ENCODE data around the gene OR4F6.
"Not testable (repeated sequence)": the region's sequence is repeated elsewhere in the genome, so short reads cannot be mapped to it uniquely, and the experiment has no call there.

The OR4F6 gene, protein sequence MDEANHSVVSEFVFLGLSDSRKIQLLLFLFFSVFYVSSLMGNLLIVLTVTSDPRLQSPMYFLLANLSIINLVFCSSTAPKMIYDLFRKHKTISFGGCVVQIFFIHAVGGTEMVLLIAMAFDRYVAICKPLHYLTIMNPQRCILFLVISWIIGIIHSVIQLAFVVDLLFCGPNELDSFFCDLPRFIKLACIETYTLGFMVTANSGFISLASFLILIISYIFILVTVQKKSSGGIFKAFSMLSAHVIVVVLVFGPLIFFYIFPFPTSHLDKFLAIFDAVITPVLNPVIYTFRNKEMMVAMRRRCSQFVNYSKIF

GRCh38 chr15:101803209-101803608, at the start of gene OR4F6:
Gene OR4F6 (plus strand): TSS chr15:101803509. CDS start chr15:101805720, 2,211 bp downstream.
- DNase-seq: no peak

- not testable (repeated sequence) for DNase-seq
Measured at GRCh38 chr15:101764669-101765339, 38.5 kb upstream of the OR4F6 start.

DNA sequence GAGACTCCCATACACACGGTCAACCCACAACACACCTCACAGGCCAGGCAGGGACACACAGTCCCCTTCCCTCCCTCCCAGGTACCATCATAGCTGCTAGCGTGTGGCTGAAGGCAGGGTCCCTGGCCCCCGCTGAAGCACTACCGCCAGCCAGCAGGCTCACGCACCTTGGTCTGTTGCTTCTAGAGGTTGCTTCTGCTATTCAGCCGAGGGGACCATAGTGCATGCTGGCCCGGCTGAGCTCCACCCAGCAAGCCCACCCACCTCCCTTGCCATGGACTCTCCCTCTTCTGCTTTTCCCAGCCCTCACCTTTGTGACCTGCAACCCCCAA, 38.0 kb upstream of the OR4F6 start:
- not testable (repeated sequence) for DNase-seq

DNA sequence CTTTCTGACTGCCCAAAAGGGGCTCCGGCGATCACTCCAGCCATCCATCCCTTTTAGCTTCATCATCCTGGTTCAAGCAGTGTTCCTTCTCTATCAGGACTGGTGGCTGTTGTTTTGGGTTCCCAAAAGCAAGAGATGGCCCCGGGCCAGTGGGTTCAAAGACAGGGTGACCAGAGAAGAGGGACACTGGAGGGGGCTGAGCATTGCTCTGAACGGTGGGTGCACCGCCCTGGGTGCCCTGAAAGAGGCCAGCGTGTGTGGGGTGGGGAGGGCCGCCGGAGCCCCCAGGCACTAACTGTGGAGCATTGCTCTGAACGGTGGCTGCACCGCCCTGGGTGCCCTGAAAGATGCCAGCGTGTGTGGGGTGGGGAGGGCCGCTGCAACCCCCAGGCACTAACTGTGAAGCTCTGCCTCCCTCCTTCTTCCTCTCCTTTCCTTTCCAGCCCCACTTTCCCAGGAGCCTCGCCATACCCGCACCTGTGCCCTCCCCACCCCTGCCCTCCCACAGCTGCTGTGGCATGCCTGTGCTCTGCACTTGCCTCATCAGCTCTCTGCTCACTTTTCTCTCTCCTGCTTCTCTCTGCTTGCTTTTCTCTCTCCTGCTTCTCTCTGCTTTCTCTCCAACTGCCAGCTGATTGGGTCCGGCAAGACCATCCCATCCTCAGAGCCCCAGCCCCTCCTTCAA, 37.4 kb upstream of the OR4F6 start:
- DNase-seq: no peak

- DNase-seq: not testable (repeated sequence)
Measured at GRCh38 chr15:101767083-101767640, 36.1 kb upstream of the OR4F6 start.

DNA sequence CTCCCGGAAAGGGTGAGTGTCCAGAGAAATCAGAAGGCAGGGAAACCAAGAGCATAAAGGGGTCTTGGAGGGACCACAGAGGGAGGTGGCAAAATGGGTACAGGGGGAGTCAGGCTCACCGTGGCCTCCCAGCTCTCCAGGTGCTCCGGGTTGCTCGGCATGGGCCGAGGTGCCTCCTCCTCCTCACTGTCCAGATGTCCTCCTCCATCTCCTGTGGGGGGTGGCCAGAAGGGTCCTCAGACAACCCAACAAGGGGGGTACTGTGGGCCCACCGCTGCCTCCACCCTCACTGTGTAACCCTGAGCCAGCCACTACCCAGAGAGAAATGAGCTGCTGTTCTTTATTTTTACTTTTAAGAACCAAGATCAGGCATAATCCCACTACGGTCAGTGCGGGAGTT, 30.4 kb upstream of the OR4F6 start:
- no peak for DNase-seq

GRCh38 chr15:101773496-101774100, 29.7 kb upstream of the OR4F6 start:
- DNase-seq: no peak

DNA sequence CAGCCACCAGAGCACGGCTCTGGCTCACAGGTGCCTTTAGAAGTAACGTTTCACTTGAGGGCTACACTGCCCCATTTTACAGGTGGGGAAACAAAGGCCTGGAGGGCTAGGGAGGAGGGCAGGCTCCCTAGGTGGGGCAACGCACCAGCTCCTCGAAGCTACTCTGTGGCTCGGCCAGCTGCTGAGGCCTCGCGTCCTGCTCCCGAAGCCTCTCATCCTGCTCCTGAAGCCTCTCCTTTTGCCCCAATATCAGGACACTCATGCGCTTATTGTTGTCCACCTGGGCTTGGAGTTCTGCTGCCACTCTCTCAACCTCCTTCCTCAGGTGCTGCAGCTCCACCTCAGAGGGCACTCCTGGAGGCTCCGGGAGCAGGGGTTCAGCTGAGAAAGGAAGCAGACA, 28.2 kb upstream of the OR4F6 start:
- DNase-seq: no peak

GRCh38 chr15:101778576-101778975, 24.7 kb upstream of the OR4F6 start:
- DNase-seq: not testable (repeated sequence)

DNA sequence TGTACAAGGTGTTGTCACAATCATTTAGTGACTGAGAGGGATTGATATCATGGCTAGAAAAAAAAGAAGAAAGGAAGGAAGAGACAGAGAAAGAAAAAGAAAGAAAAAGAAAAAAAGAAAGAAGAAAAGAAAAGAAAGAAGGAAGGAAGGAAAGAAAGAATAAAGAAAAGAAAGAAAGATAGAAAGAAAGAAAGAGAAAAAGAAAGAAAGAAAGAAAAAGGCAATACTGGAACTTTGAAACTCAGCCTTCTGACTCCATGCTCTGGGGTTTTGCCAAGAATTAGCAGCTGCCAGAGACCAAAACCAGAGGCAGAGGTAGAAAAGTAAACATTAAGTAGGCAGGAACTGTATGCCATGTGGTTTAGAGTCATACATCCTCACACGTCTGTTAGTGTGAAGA, 23.1 kb upstream of the OR4F6 start:
- DNase-seq: not testable (repeated sequence)

DNA sequence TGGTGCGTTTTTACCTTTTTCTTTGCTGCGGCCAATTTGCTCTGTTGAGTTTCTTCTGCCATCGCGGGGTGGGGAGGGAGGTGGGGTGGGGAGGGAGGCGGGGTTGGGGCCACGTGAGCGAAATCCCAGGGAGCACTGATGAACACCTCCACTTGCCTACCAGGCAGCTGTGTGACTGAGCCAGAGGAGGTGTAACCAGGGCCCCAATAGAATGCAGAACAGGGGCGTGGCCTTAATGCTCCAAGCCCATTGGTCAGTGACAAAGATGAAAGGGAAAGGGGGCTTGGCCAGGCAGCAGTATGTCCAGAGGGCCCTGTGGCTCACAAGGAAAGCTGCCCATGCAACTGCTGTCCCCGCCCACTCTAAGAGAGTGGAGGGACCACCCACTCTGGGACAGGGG, 21.4 kb upstream of the OR4F6 start:
- no peak for DNase-seq

DNA sequence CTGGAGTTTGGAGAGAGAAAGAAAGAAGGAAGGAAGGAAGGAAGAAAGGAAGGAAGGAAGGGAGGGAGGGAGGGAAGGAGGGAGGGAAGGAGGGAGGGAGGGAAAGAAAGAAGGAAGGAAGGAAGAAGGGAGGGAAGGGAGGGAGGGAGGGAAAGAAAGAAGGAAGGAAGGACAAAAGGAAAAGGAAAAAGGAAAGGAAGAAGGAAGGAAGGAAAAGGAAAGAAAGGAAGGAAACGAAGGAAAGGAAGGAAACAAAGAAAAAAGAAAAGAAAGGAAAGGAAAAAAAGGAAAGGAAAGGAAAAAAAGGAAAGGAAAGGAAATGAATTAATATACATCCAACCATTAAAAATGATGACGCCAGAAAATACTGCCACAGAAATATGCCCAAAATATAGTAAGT, 18.7 kb upstream of the OR4F6 start:
- DNase-seq: no peak

DNA sequence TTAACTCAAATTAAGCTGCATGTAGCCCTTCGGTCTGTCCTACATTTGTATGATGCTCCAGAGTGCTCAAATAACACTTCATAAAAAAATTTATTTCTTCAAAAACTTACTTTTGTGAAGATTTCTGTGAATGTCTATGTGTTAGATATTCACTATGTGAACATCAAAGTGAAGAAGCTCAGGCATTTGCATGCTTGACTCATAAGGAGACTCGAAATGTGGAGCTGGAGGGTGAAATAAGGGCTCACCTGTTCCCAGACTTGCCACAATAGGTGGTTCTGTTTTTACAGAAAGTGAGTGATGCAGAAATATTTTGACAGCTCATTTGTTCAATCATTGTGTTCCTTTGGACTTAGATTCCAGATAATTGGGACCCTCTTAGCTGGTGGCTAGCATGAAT, 16.9 kb upstream of the OR4F6 start:
- not testable (repeated sequence) for DNase-seq

- not testable (repeated sequence) for DNase-seq
Measured at GRCh38 chr15:101788001-101788400, 15.3 kb upstream of the OR4F6 start.

DNA sequence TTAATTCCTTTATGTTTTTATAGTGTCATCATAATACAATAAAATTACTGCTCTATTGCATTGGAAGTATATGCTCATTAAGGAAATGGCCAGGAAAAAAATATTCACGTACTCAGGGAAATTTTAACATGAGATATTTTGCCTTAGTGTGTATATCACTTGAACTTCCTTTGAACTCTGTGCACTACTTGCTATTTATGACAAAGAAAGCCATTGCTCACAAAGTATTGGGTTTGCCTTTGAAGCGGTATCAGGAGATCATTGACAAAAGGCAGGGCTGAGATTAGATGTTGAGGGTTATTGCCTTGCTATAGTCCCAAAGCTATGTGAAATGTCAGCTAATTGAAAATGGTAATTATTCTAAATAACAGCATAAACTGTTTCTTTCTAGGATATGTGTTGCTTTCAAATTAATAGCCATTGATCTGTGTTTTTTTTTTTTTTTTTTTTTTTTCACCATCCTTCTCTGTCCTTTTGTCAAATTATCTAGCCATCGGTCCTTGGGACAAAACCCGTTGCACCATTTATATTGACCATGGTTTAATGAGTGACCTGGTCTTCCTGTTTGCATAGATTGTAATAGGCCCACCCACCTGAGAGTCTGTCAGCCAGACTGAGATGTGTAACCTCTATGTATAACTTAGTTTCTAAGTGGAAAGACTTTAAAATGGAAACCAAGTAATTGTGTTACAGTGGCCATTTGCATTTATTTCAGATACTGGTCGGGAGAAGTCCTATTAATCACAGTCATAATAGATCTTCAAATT, 14.6 kb upstream of the OR4F6 start:
- not testable (repeated sequence) for DNase-seq

DNA sequence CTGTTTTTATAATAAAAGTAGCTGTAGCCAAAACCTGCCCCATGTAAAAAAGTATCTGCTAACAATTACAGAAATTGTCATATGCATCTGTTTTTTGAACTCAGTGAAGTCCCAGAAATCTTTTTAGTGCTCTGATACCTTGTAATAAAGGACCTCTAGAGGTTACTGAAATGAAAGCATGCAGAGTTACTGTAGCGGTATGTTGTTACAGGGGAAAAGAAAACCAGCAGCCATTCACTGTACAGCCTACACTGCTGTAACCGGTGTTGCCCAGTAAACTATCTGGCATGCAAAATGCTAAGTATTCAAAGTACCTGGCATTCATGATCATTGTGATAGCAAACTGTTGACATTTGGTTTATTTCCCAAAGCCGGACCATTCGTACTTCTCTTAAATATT, 12.6 kb upstream of the OR4F6 start:
- DNase-seq: not testable (repeated sequence)

DNA sequence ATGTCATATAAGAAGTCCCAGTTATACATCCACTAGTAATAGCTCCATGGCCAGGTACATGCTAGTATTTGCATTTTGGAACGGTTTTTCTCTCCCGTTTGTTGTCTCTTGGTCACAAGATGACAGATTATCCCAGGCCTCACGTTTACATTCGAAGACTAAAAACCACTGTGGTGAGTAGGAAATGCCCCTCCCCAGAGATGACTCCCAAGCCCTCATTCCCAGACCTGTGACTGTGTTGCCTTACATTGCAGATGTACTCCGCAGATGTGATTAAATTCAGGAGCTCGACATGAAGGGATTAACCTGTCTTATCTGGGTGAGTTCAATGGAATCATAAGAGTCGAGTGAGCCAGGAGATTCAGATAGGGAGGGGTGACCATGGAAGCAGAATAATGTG, 9.3 kb upstream of the OR4F6 start:
- not testable (repeated sequence) for DNase-seq

DNA sequence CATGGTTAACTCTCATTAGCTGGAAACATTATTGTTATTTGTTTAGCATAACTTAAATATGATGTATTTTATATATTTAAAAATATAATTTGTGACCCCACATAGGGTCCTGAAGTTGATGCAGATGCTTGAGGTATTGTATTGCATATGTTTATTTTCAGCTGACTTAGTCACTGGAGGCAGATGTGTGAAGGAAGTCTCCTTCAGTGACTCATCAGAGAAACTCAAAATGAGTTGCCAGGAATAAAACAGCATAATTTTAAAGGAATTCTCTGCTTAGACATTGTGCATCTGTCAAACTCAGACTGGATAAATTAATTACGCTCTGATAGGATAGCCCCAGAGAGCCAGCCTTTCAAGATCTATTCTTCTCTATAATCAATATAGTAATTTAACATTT, 7.9 kb upstream of the OR4F6 start:
- DNase-seq: no peak

GRCh38 chr15:101799665-101800064, 3.6 kb upstream of the OR4F6 start:
- DNase-seq: no peak

- no peak for DNase-seq
Measured at GRCh38 chr15:101801048-101801447, 2.3 kb upstream of the OR4F6 start.

DNA sequence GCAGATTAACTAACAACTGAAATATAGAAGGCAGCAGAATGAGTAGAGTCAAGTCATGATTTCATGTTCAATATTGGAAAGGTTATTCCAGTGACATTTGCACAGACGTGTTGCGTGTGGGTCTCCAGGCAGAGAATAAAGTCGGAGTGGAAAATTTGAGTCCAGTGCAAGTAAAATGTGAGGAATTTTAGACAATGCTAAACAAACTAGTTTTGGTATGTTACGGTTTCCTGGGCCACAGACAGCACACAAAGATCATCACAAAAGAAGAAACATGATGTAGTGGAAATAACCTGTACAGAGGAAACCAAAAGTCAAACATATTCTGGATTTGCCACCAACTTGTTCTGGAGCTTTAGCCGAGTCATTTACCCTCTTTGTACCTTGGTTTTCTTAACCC, 367 bp downstream of the OR4F6 start:
- no peak for DNase-seq

GRCh38 chr15:101804375-101804774, 1.1 kb downstream of the OR4F6 start:
- DNase-seq: no peak

GRCh38 chr15:101804941-101805340, 1.6 kb downstream of the OR4F6 start:
- DNase-seq: no peak

Measured in NCI-H1436 (cell line).